Upper lobe of left lung (tissue), 4 donors: ENCODE measurements around the gene PRKG1.

Experiments used
- POLR2AphosphoS5 ChIP-seq, 2 donors: sonication (generic); formaldehyde crosslinking; IDR thresholded peaks; one replicate each; pipeline ENCODE4 v1.5.1; 2017; ENCODE audit warnings: antibody characterized with exemption in 2 of 2
- TF ChIP-seq, protein P1 (sequence below), 6 experiments: fragments of 450-650 bp in 4 of 6; fragments of 200-600 bp in 2 of 6; sonication (generic) in 2 of 6; IDR thresholded peaks; one replicate each; pipeline ENCODE4 v1.5.1; 2016 to 2019; ENCODE audit warnings: antibody characterized with exemption in 6 of 6

DNA sequence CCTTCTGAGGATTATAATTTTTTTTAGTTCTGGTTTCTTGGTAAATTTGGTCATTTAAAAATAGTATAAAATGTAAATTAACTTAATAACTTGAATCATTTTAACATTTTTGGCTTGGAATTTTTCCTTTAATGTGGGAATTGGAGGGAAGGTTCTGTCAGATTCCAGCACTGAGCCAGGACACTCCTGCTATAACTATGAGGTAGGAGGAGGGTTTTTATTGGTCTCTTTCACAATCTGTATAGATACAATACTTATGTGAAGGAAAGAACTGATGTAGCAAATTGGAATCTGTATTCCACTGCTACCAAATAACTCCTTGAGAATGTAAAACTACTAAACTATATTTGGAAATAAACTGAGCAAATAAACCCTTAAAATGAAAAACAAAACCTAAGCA is 3.2 kb downstream of the PRKG1 start:
- TF ChIP-seq, protein P1, sequence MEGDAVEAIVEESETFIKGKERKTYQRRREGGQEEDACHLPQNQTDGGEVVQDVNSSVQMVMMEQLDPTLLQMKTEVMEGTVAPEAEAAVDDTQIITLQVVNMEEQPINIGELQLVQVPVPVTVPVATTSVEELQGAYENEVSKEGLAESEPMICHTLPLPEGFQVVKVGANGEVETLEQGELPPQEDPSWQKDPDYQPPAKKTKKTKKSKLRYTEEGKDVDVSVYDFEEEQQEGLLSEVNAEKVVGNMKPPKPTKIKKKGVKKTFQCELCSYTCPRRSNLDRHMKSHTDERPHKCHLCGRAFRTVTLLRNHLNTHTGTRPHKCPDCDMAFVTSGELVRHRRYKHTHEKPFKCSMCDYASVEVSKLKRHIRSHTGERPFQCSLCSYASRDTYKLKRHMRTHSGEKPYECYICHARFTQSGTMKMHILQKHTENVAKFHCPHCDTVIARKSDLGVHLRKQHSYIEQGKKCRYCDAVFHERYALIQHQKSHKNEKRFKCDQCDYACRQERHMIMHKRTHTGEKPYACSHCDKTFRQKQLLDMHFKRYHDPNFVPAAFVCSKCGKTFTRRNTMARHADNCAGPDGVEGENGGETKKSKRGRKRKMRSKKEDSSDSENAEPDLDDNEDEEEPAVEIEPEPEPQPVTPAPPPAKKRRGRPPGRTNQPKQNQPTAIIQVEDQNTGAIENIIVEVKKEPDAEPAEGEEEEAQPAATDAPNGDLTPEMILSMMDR (IDR thresholded peaks at IDR 0.05): no peak
- no peak for TF ChIP-seq POLR2AphosphoS5 (IDR thresholded peaks at IDR 0.05)
